GM21526 (cell line): ENCODE results near the gene ASTN2.

ENCODE experiments used
- ATAC-seq: cut with Tn5 transposase; IDR thresholded peaks from one replicate; pipeline ENCODE4 v1.9.1; 2021; ENCODE audit warnings: moderate library complexity; ENCODE audit not compliant: unreplicated experiment, low FRiP score

Gene ASTN2

GRCh38 chr9:116797276-116797675, 617.6 kb downstream of the ASTN2 start:
- no peak for ATAC-seq

- no peak for ATAC-seq
These were observed 618.2 kb downstream of the ASTN2 start for GRCh38 chr9:116796669-116797068.

GRCh38 chr9:116795821-116796220, 619.0 kb downstream of the ASTN2 start:
- no peak for ATAC-seq

- no peak for ATAC-seq
These were observed 622.6 kb downstream of the ASTN2 start for GRCh38 chr9:116792271-116792670.

- no peak for ATAC-seq
These were observed 623.5 kb downstream of the ASTN2 start for GRCh38 chr9:116791326-116791725.

- ATAC-seq: no peak
These were observed 625.8 kb downstream of the ASTN2 start for GRCh38 chr9:116789081-116789480.

- ATAC-seq: no peak
These were observed 628.1 kb downstream of the ASTN2 start for GRCh38 chr9:116786737-116787136.

GRCh38 chr9:116777116-116777515, 637.7 kb downstream of the ASTN2 start:
- no peak for ATAC-seq

GRCh38 chr9:116774421-116775180, 640.3 kb downstream of the ASTN2 start:
- ATAC-seq: no peak

GRCh38 chr9:116767219-116767618, 647.6 kb downstream of the ASTN2 start:
- no peak for ATAC-seq

GRCh38 chr9:116765011-116765410, 649.8 kb downstream of the ASTN2 start:
- ATAC-seq: no peak

GRCh38 chr9:116763770-116764169, 651.1 kb downstream of the ASTN2 start:
- no peak for ATAC-seq

GRCh38 chr9:116760636-116761035, 654.2 kb downstream of the ASTN2 start:
- no peak for ATAC-seq

GRCh38 chr9:116757030-116757429, 657.8 kb downstream of the ASTN2 start:
- ATAC-seq: no peak

GRCh38 chr9:116753389-116753788, 661.5 kb downstream of the ASTN2 start:
- no peak for ATAC-seq

- no peak for ATAC-seq
These were observed 664.3 kb downstream of the ASTN2 start for GRCh38 chr9:116750510-116750909.

- no peak for ATAC-seq
These were observed 665.1 kb downstream of the ASTN2 start for GRCh38 chr9:116749772-116750171.

- no peak for ATAC-seq
These were observed 665.7 kb downstream of the ASTN2 start for GRCh38 chr9:116749176-116749575.

GRCh38 chr9:116741742-116742141, 673.1 kb downstream of the ASTN2 start:
- no peak for ATAC-seq

GRCh38 chr9:116741086-116741740, 673.6 kb downstream of the ASTN2 start:
- no peak for ATAC-seq

- ATAC-seq: peak; percentile 73
These were observed 677.7 kb downstream of the ASTN2 start for GRCh38 chr9:116737152-116737546.
